Thymus (tissue), 11 donors: ENCODE measurements around the gene GNB1. TPM values are rescaled to one million over a fixed set of nuclear protein-coding genes. Genes with fewer than 3 reads are reported as not detected.
"Not testable (repeated sequence)": the region's sequence is repeated elsewhere in the genome, so short reads cannot be mapped to it uniquely, and the experiment has no call there.

Source experiments
- DNase-seq, 9 donors: peaks; one replicate each; pipeline ENCODE4 v3.0.0-alpha.2; 2013; ENCODE audit warnings: low spot score in 9 of 9, low read depth in 6 of 9, missing footprints in 1 of 9
- H3K27ac ChIP-seq, 2 donors: one replicate each; pipeline ENCODE4 v1.5.1; 2013; ENCODE audit warnings: control low read depth in 1 of 2, low read depth in 1 of 2, low read length in 1 of 2, mild to moderate bottlenecking in 1 of 2, moderate library complexity in 1 of 2
- H3K27me3 ChIP-seq, 2 donors: one replicate each; pipeline ENCODE4 v1.5.1; 2013; ENCODE audit warnings: low read length in 1 of 2; ENCODE audit not compliant: control insufficient read depth in 2 of 2, insufficient read depth in 1 of 2
- H3K36me3 ChIP-seq, 2 donors: one replicate each; pipeline ENCODE4 v1.5.1; 2013; ENCODE audit warnings: low read length in 1 of 2, mild to moderate bottlenecking in 1 of 2, moderate library complexity in 1 of 2; ENCODE audit not compliant: control insufficient read depth in 2 of 2, insufficient read depth in 2 of 2
- H3K4me1 ChIP-seq, 2 donors: one replicate each; pipeline ENCODE4 v1.5.1; 2013; ENCODE audit warnings: low read length in 2 of 2; ENCODE audit not compliant: control insufficient read depth in 2 of 2, insufficient read depth in 2 of 2
- H3K4me3 ChIP-seq, 2 donors: one replicate each; pipeline ENCODE4 v1.5.1; 2013; ENCODE audit warnings: low read length in 2 of 2, control low read depth in 1 of 2, mild to moderate bottlenecking in 1 of 2
- H3K9me3 ChIP-seq, 2 donors: one replicate each; pipeline ENCODE4 v1.5.1; 2013; ENCODE audit warnings: low read length in 1 of 2, mild to moderate bottlenecking in 1 of 2; ENCODE audit not compliant: control insufficient read depth in 2 of 2, insufficient read depth in 1 of 2
- WGBS: extraction: QIAGEN DNeasy Blood & Tissue Kit; methylation state at CpG from one replicate; pipeline ENCODE4 v1.1.7; 2013; 5-methylcytosine and 5-hydroxymethylcytosine counted together
- polyA plus RNA-seq: library from polyadenylated mRNA; stranded (reverse); fragments of 200-250 nt; gene quantifications from one replicate; pipeline ENCODE4 v1.2.3, GENCODE V29; 2013
- total RNA-seq: library from RNA; stranded (reverse); fragments of 120-200 nt; gene quantifications from one replicate; pipeline ENCODE4 v1.2.4, GENCODE V29; 2013
- donor health status: healthy.

Gene GNB1
- total and polyA plus RNA-seq, 2 donors = 45.1 to 123 TPM

- peaks cover 7 to 12% of the 10 kb centered on the region in 2 donors for H3K36me3 ChIP-seq
- not testable (repeated sequence) for H3K9me3 ChIP-seq, H3K4me3 ChIP-seq, H3K27me3 ChIP-seq, DNase-seq, H3K4me1 ChIP-seq, H3K27ac ChIP-seq
- 91% methylated on average over 12 of the region's 22 CpGs for WGBS
Measured at GRCh38 chr1:1738799-1739337, 152.0 kb downstream of the GNB1 start.

- not testable (repeated sequence) for DNase-seq, H3K4me3 ChIP-seq, H3K4me1 ChIP-seq, H3K27me3 ChIP-seq, H3K27ac ChIP-seq, H3K9me3 ChIP-seq
- 97% methylated on average over 26 of the region's 44 CpGs for whole genome bisulfite sequencing
- H3K36me3 ChIP-seq = peaks cover 8 to 13% of the 10 kb centered on the region in 2 donors
Measured at GRCh38 chr1:1737675-1738590, 153.0 kb downstream of the GNB1 start.

Other genes with a start within 250 kb of the GNB1 start
- gene CDK11B, start 232.1 kb downstream of the GNB1 start, total RNA-seq = 16.1 TPM
- gene CDK11B, start 232.1 kb downstream of the GNB1 start, polyA plus RNA-seq = 35.6 TPM
- 22.5 TPM for gene SLC35E2B, start 198.3 kb downstream of the GNB1 start, total RNA-seq
- 45.6 TPM for gene SLC35E2B, start 198.3 kb downstream of the GNB1 start, polyA plus RNA-seq
- 19.8 TPM for gene CDK11A, start 166.7 kb downstream of the GNB1 start, total RNA-seq
- 52.2 TPM for gene CDK11A, start 166.7 kb downstream of the GNB1 start, polyA plus RNA-seq
- 25.0 TPM for gene NADK, start 112.6 kb downstream of the GNB1 start, total RNA-seq
- 60.0 TPM for gene NADK, start 112.6 kb downstream of the GNB1 start, polyA plus RNA-seq
- 0.47 TPM for gene CALML6, start 24.2 kb upstream of the GNB1 start, total RNA-seq
- gene CALML6, start 24.2 kb upstream of the GNB1 start, polyA plus RNA-seq = 7.1 TPM
- 0.28 TPM for gene TMEM52, start 28.2 kb upstream of the GNB1 start, total RNA-seq
- gene TMEM52, start 28.2 kb upstream of the GNB1 start, polyA plus RNA-seq = 0.94 TPM
- 0.09 TPM for gene CFAP74, start 112.7 kb upstream of the GNB1 start, total RNA-seq
- gene CFAP74, start 112.7 kb upstream of the GNB1 start, polyA plus RNA-seq = 0.16 TPM
- gene GABRD, start 128.3 kb upstream of the GNB1 start, total RNA-seq = 0.14 TPM
- 1.4 TPM for gene GABRD, start 128.3 kb upstream of the GNB1 start, polyA plus RNA-seq
- 7.6 TPM for gene PRKCZ, start 159.3 kb upstream of the GNB1 start, total RNA-seq
- 30.6 TPM for gene PRKCZ, start 159.3 kb upstream of the GNB1 start, polyA plus RNA-seq